ENCODE measurements around the gene WDR18.

WDR18 gene

DNA sequence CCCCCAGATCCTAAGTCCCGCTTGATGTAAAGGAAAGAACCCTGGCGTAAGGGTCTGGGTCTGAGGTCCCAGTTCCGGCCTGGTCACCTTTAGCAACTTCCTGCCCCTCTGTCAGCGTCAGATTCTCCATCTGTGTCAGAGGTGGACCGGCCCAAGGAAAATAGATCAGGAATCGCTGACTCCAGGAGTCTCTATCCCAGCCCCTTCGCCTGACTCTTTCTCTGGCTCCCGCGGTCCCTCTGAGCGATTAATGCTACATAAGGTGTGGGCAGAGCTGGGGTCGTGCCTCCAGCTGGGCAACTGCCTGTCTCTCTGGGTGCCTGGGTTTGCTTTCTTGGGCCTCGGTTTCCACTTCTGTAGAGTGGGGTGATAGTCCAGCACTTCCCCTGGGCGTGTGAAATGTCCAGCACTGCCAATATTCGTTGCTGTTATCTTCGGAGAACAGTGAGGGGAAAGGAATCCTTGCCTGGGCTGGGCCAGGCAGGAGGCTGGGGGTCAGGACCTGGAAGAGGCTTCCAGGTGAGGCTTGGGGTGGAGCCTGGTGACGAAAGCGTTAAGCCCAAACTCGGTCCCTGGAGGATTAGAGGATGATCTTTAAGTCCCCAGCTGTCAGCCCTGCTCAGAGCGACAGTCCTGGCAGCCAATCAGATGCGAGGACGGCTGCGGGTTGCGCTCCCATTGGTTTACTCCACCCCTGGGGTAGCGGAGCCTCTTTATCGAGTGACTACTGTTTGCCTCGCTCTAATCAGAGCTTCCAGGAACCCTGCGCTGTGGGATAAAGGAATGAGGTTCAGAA, 56.5 kb downstream of the WDR18 start:
- H3K27ac ChIP-seq = no peak overlapping the region

DNA sequence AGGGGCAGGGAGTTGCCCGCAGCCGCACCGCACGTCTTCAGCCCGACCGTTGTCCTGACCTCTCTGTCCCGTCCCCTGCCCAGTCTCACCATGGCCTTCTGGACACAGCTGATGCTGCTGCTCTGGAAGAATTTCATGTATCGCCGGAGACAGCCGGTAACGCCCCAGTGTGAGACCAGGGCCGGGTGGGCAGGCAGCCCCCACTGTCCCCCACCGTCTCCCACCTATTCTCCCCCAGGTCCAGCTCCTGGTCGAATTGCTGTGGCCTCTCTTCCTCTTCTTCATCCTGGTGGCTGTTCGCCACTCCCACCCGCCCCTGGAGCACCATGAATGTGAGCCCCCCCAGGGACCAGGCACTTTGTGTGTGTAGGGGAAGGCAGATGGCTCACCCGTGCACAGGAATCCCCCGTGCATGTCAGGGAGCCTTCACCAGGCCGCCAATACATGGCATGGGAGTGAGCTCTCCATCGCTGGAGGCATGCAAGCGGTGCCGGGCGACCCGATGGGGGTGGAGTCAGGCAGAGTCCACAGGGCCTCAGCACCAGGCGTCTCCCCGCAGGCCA, 57.2 kb downstream of the WDR18 start:
- no peak for DNase-seq (ENCODE audit: low read depth, low spot score)
- TF ChIP-seq EZH2 (IDR thresholded peaks at IDR 0.05) (no peak), POLR2AphosphoS5 (IDR thresholded peaks at IDR 0.05; ENCODE audit: borderline replicate concordance, low read depth, low read length) (no peak)
- Histone ChIP-seq H3K36me3 (ENCODE audit: insufficient read depth, low read length) (peaks cover 11% of the 10 kb centered on the region; the same call in 1 of the 2 replicates), H3K27ac (no peak overlapping the region), H3K4me3 (peak overlapping the region; percentile 90), H3K9me3 (ENCODE audit: low read depth, low read length) (no peaks in the 10 kb centered on the region), H3K9ac (ENCODE audit: insufficient read length) (no peak overlapping the region)

More for the DNA sequence above, 56.5 kb downstream of the WDR18 start:
- DNase-seq (ENCODE audit: low read depth, low spot score) = peak; percentile 90
- Histone ChIP-seq H3K36me3 (ENCODE audit: insufficient read depth, low read length) (peaks cover 18% of the 10 kb centered on the region; the same call in 1 of the 2 replicates), H3K9ac (ENCODE audit: insufficient read length) (peak overlapping the region; percentile 25), H3K9me3 (ENCODE audit: low read depth, low read length) (no peaks in the 10 kb centered on the region), H3K4me3 (peak overlapping the region; percentile 90)
- TF ChIP-seq POLR2AphosphoS5 (IDR thresholded peaks at IDR 0.05; ENCODE audit: borderline replicate concordance, low read depth, low read length) (peak; percentile 24; the same call in 1 of the 2 replicates), EZH2 (IDR thresholded peaks at IDR 0.05) (no peak), FOXP2 (optimal IDR thresholded peaks at IDR 0.05; ENCODE audit: control extremely low read depth, extremely low read length, insufficient read depth) (no peak)

DNA sequence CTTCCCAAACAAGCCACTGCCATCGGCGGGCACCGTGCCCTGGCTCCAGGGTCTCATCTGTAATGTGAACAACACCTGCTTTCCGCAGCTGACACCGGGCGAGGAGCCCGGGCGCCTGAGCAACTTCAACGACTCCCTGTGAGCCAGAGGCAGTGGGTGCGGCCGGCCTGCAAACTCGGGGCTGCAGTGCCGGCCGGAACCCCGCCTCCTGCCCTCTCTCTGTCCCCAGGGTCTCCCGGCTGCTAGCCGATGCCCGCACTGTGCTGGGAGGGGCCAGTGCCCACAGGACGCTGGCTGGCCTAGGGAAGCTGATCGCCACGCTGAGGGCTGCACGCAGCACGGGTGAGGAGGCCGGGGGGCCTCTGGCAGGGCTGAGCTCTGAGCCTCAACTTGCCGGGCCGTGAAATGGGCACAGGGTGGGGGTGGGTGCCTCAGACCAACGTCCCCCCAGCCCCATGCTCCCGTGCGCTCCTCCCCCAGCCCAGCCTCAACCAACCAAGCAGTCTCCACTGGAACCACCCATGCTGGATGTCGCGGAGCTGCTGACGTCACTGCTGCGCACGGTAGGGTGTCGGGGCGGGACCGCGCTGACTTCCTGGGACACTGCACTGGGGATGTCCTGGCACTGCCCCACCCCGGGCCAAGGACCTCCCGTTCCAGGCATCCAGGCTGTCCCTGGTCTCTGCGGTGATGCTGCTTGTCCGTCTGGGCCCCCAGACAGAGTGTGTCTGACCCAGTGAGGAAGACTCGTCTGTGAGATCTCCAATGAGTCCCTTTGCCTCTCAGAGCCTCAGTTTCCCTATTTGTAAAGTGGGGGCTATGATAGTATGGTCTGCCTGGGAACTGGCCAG, 57.9 kb downstream of the WDR18 start:
- no peak for DNase-seq (ENCODE audit: low read depth, low spot score)

DNA sequence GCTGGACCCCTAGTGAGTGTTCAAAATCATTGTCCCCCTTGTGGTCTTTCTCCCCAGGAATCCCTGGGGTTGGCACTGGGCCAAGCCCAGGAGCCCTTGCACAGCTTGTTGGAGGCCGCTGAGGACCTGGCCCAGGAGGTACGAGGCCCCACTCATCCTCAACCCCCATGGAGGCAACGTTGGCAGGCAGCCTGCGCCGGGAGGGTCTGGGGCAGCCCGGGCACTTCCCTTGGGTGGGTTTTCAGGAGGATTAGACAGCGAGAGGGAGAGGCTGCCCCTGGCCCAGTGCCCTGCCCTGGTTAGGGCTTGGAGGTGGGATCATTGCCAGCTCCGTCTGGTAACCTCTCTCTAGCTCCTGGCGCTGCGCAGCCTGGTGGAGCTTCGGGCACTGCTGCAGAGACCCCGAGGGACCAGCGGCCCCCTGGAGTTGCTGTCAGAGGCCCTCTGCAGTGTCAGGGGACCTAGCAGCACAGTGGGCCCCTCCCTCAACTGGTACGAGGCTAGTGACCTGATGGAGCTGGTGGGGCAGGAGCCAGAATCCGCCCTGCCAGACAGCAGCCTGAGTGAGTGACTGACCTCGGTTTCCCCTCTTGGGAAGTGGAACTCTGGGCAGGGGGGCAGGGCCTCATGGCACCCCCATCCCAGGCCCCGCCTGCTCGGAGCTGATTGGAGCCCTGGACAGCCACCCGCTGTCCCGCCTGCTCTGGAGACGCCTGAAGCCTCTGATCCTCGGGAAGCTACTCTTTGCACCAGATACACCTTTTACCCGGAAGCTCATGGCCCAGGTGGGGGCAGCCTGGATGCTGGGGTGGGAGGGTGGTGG, 58.8 kb downstream of the WDR18 start:
- no peaks in the 10 kb centered on the region for H3K9me3 ChIP-seq (ENCODE audit: low read depth, low read length)
- no peak overlapping the region for H3K9ac ChIP-seq (ENCODE audit: insufficient read length)
- no peak for TF ChIP-seq FOXP2 (optimal IDR thresholded peaks at IDR 0.05; ENCODE audit: control extremely low read depth, extremely low read length, insufficient read depth)
- TF ChIP-seq POLR2AphosphoS5 (IDR thresholded peaks at IDR 0.05; ENCODE audit: borderline replicate concordance, low read depth, low read length) = no peak
- no peak for TF ChIP-seq EZH2 (IDR thresholded peaks at IDR 0.05)
- DNase-seq (ENCODE audit: low read depth, low spot score) = no peak
- H3K36me3 ChIP-seq (ENCODE audit: insufficient read depth, low read length) = peaks cover 4% of the 10 kb centered on the region; the same call in 1 of the 2 replicates
- peak overlapping the region; percentile 90 for H3K4me3 ChIP-seq
- no peak overlapping the region for H3K27ac ChIP-seq

More for the DNA sequence above, 57.9 kb downstream of the WDR18 start:
- TF ChIP-seq FOXP2 (optimal IDR thresholded peaks at IDR 0.05; ENCODE audit: control extremely low read depth, extremely low read length, insufficient read depth) (no peak), EZH2 (IDR thresholded peaks at IDR 0.05) (no peak), POLR2AphosphoS5 (IDR thresholded peaks at IDR 0.05; ENCODE audit: borderline replicate concordance, low read depth, low read length) (no peak)
- H3K36me3 ChIP-seq (ENCODE audit: insufficient read depth, low read length) = peaks cover 10% of the 10 kb centered on the region; the same call in 1 of the 2 replicates
- H3K9ac ChIP-seq (ENCODE audit: insufficient read length) = no peak overlapping the region
- H3K4me3 ChIP-seq = peak overlapping the region; percentile 90
- no peak overlapping the region for H3K27ac ChIP-seq
- H3K9me3 ChIP-seq (ENCODE audit: low read depth, low read length) = no peaks in the 10 kb centered on the region

Data from SK-N-MC (cell line).